OCI-LY7 (cell line): ENCODE results near the gene AQP12B. TPM values are rescaled to one million over a fixed set of nuclear protein-coding genes. Genes with fewer than 3 reads are reported as not detected.

Experiments used
- BruUV-seq: library from RNA; stranded (reverse); fragments of 400-500 nt; replicated peaks from 2 replicates; lab custom pipeline; 2021; lab: Mats Ljungman, UMichigan
- CTCF ChIA-PET: fragments of 300-600 bp; sonication (Branson Sonifier 250); formaldehyde crosslinking; loops from one replicate; lab custom pipeline; 2022; ENCODE audit warnings: antibody characterized with exemption; ENCODE audit not compliant: unreplicated experiment; lab: Charles Lee
- POLR2A ChIA-PET: fragments of 300-600 bp; sonication (Branson Sonifier 250); formaldehyde crosslinking; loops from one replicate; lab custom pipeline; 2022; ENCODE audit warnings: antibody characterized with exemption; lab: Charles Lee
- DNase-seq: peaks from one replicate; pipeline ENCODE4 v3.0.0-alpha.2; 2015; ENCODE audit warnings: low spot score
- H2AFZ ChIP-seq: fragments of 200-600 bp; sonication (generic), shearing (Covaris generic); 2 replicates; pipeline ENCODE4 v1.6.1; 2014; ENCODE audit warnings: mild to moderate bottlenecking, antibody characterized with exemption, low read length, moderate library complexity
- H3K27ac ChIP-seq: fragments of 200-600 bp; sonication (generic); 2 replicates; pipeline ENCODE4 v1.5.1; 2014; ENCODE audit warnings: mixed run types, low read depth, mild to moderate bottlenecking, moderate library complexity, low read length, inconsistent platforms; ENCODE audit not compliant: poor library complexity, severe bottlenecking
- H3K36me3 ChIP-seq: fragments of 200-600 bp; sonication (generic); 2 replicates; pipeline ENCODE4 v1.6.1; 2014; ENCODE audit warnings: mild to moderate bottlenecking, antibody characterized with exemption, low read length, moderate library complexity, mixed read lengths; ENCODE audit not compliant: insufficient read depth
- H3K4me1 ChIP-seq: fragments of 200-600 bp; sonication (generic); 2 replicates; pipeline ENCODE4 v1.5.1; 2014; ENCODE audit warnings: mild to moderate bottlenecking, low read length; ENCODE audit not compliant: insufficient read depth, poor library complexity, severe bottlenecking
- H3K4me2 ChIP-seq: fragments of 200-600 bp; sonication (generic); 2 replicates; pipeline ENCODE4 v1.6.1; 2014; ENCODE audit warnings: mild to moderate bottlenecking, low read length
- H3K4me3 ChIP-seq: fragments of 200-600 bp; sonication (generic); 2 replicates; pipeline ENCODE4 v1.5.1; 2014; ENCODE audit warnings: mild to moderate bottlenecking, low read depth, low read length; ENCODE audit not compliant: poor library complexity, severe bottlenecking
- H3K79me2 ChIP-seq: fragments of 200-600 bp; sonication (generic); 2 replicates; pipeline ENCODE4 v1.6.1; 2016; ENCODE audit warnings: low read depth, mild to moderate bottlenecking, low read length, moderate library complexity, mixed read lengths; ENCODE audit not compliant: insufficient read depth
- H3K9me2 ChIP-seq: fragments of 200-600 bp; sonication (generic); 2 replicates; pipeline ENCODE4 v1.6.1; 2016; ENCODE audit warnings: mild to moderate bottlenecking, low read length, mixed read lengths; ENCODE audit not compliant: insufficient read depth
- H3K9me3 ChIP-seq: fragments of 200-600 bp; sonication (generic); 2 replicates; pipeline ENCODE4 v1.6.1; 2014; ENCODE audit warnings: mild to moderate bottlenecking, mixed run types, low read length, mixed read lengths
- H4K20me1 ChIP-seq: fragments of 200-600 bp; sonication (generic); 2 replicates; pipeline ENCODE4 v1.6.1; 2014; ENCODE audit warnings: mild to moderate bottlenecking, antibody characterized with exemption, low read length, moderate library complexity, mixed read lengths; ENCODE audit not compliant: insufficient read depth
- CTCF ChIP-seq: fragments of 200-600 bp; sonication (generic); conservative IDR thresholded peaks from 2 replicates; pipeline ENCODE4 v1.5.1; 2014; ENCODE audit warnings: mild to moderate bottlenecking, antibody characterized with exemption, low read length, moderate library complexity, mixed read lengths
- EZH2phosphoT487 ChIP-seq: fragments of 200-600 bp; sonication (generic); IDR thresholded peaks from 2 replicates; pipeline ENCODE4 v1.6.1; 2018; ENCODE audit warnings: low read depth, borderline replicate concordance, mild to moderate bottlenecking, mixed run types, antibody characterized with exemption, low read length, moderate library complexity, mixed read lengths
- intact Hi-C: fragments of 100-400 bp; cut with micrococcal nuclease; formaldehyde crosslinking; loops from one replicate; pipeline ENCODE4 v1.10.0; 2022; ENCODE audit not compliant: unreplicated experiment
- total RNA-seq, 2 experiments: library from RNA; depleted of rRNA in 1 of 2; stranded (reverse); fragments of >200 nt in 1 of 2; shearing (Covaris generic) in 1 of 2; gene quantifications; 2 replicates each; pipeline ENCODE4 v1.2.3, GENCODE V29; 2014 to 2022

The AQP12B gene
- total RNA-seq, 2 experiments from 2014 or later: not detected

GRCh38 chr2:240723851-240724250 lies 41.2 kb upstream of the AQP12B start:
- H3K79me2 ChIP-seq: no peaks in the 10 kb centered on the region
- H3K36me3 ChIP-seq: no peaks in the 10 kb centered on the region
- no TSS peak for BruUV-seq
- H3K27ac ChIP-seq: no peak overlapping the region
- no peaks in the 10 kb centered on the region for H3K9me3 ChIP-seq
- no peaks in the 10 kb centered on the region for H4K20me1 ChIP-seq
- no peak overlapping the region for H2AFZ ChIP-seq
- intact Hi-C loops: no loop called here
- ChIA-PET CTCF (no interaction called here), POLR2A (no interaction called here)
- no peaks in the 10 kb centered on the region for H3K4me1 ChIP-seq
- no peak for DNase-seq
- no peak overlapping the region for H3K4me3 ChIP-seq
- H3K4me2 ChIP-seq: no peak overlapping the region
- no peak for TF ChIP-seq EZH2phosphoT487
- H3K9me2 ChIP-seq: no peaks in the 10 kb centered on the region

GRCh38 chr2:240722796-240723735 lies 40.4 kb upstream of the AQP12B start:
- no peaks in the 10 kb centered on the region for H3K9me2 ChIP-seq
- H3K9me3 ChIP-seq: no peaks in the 10 kb centered on the region
- intact Hi-C loops: no loop called here
- H3K36me3 ChIP-seq: no peaks in the 10 kb centered on the region
- H3K4me3 ChIP-seq: no peak overlapping the region
- no peak overlapping the region for H3K4me2 ChIP-seq
- no peaks in the 10 kb centered on the region for H3K4me1 ChIP-seq
- TF ChIP-seq CTCF (no peak), EZH2phosphoT487 (no peak)
- BruUV-seq: no TSS peak
- H4K20me1 ChIP-seq: no peaks in the 10 kb centered on the region
- CTCF ChIA-PET: no interaction called here
- H3K27ac ChIP-seq: no peak overlapping the region
- no peaks in the 10 kb centered on the region for H3K79me2 ChIP-seq
- no peak for DNase-seq
- POLR2A ChIA-PET: interaction anchor here (0.5 kb wide), 1 partner anchor 1118 kb away, joined by 3 read pairs; no protein-coding TSS in a partner anchor
- H2AFZ ChIP-seq: no peak overlapping the region

- H4K20me1 ChIP-seq: no peaks in the 10 kb centered on the region
- no peaks in the 10 kb centered on the region for H3K36me3 ChIP-seq
- TF ChIP-seq CTCF (no peak), EZH2phosphoT487 (no peak)
- no peak overlapping the region for H3K4me3 ChIP-seq
- no TSS peak for BruUV-seq
- no peaks in the 10 kb centered on the region for H3K4me1 ChIP-seq
- no peak overlapping the region for H3K4me2 ChIP-seq
- H3K9me2 ChIP-seq: no peaks in the 10 kb centered on the region
- ChIA-PET CTCF (no interaction called here), POLR2A (interaction anchor here (0.5 kb wide), 1 partner anchor 1119 kb away, joined by 3 read pairs; no protein-coding TSS in a partner anchor)
- no peak overlapping the region for H2AFZ ChIP-seq
- intact Hi-C loops: no loop called here
- H3K9me3 ChIP-seq: no peaks in the 10 kb centered on the region
- no peaks in the 10 kb centered on the region for H3K79me2 ChIP-seq
- H3K27ac ChIP-seq: no peak overlapping the region
- no peak for DNase-seq
These were observed 39.7 kb upstream of the AQP12B start for GRCh38 chr2:240722376-240722775.
